B cell (primary cell): ENCODE data around the gene SLC4A4.

Source experiments
- CTCF ChIP-seq: fragments of 200-600 bp; IDR thresholded peaks from one replicate; pipeline ENCODE4 v1.8.0; 2022; ENCODE audit warnings: antibody characterized with exemption, mild to moderate bottlenecking
- EZH2 ChIP-seq: IDR thresholded peaks from 2 replicates; pipeline ENCODE4 v1.6.1; 2012; ENCODE audit warnings: borderline replicate concordance, low read depth, mild to moderate bottlenecking, moderate library complexity, low read length; ENCODE audit not compliant: insufficient read depth, poor library complexity, severe bottlenecking

DNA sequence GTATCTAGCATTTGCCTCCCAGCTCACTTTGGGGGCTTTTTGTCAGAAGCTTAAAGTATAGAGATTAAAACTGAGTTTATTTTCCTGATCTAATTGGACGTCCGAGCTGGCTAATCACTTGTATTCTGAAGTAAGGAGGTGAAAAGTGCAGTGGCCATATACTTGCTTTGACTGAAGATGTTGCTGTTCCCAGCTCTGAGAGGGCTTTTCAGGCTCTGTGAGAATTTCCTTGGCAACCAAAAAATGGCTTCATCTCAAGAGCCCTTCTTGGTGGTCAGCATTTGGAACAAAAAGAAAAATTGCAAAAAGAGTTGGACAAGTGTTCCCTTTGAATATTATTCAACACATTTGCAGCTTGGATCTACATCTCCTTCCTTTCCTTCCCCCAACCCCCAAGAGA, 67.0 kb downstream of the SLC4A4 start:
- no peak for TF ChIP-seq CTCF
- TF ChIP-seq EZH2, result no peak
